GM18502 (cell line): Measurements from ENCODE around the gene VTI1A.

ENCODE experiments used
- ATAC-seq: cut with Tn5 transposase; IDR thresholded peaks from one replicate; pipeline ENCODE4 v1.9.1; 2021; ENCODE audit warnings: mild to moderate bottlenecking; ENCODE audit not compliant: unreplicated experiment, poor library complexity

VTI1A gene

GRCh38 chr10:112768121-112768520 lies 321.1 kb downstream of the VTI1A start:
- no peak for ATAC-seq

- no peak for ATAC-seq
Measured at GRCh38 chr10:112769081-112769480, 322.1 kb downstream of the VTI1A start.

GRCh38 chr10:112769611-112770370 lies 322.8 kb downstream of the VTI1A start:
- no peak for ATAC-seq

- no peak for ATAC-seq
Measured at GRCh38 chr10:112771733-112772132, 324.7 kb downstream of the VTI1A start.

- no peak for ATAC-seq
Measured at GRCh38 chr10:112773783-112774182, 326.8 kb downstream of the VTI1A start.

- ATAC-seq: no peak
Measured at GRCh38 chr10:112774210-112774609, 327.2 kb downstream of the VTI1A start.

- ATAC-seq: no peak
Measured at GRCh38 chr10:112774798-112775197, 327.8 kb downstream of the VTI1A start.

GRCh38 chr10:112775381-112775780 lies 328.4 kb downstream of the VTI1A start:
- no peak for ATAC-seq

- no peak for ATAC-seq
Measured at GRCh38 chr10:112775892-112776674, 329.1 kb downstream of the VTI1A start.

- ATAC-seq: no peak
Measured at GRCh38 chr10:112778579-112778978, 331.6 kb downstream of the VTI1A start.

GRCh38 chr10:112779025-112779770 lies 332.2 kb downstream of the VTI1A start:
- no peak for ATAC-seq

GRCh38 chr10:112782200-112782907 lies 335.3 kb downstream of the VTI1A start:
- no peak for ATAC-seq

GRCh38 chr10:112783351-112784021 lies 336.5 kb downstream of the VTI1A start:
- no peak for ATAC-seq

- no peak for ATAC-seq
Measured at GRCh38 chr10:112784022-112784461, 337.0 kb downstream of the VTI1A start.

- ATAC-seq: no peak
Measured at GRCh38 chr10:112785089-112785488, 338.1 kb downstream of the VTI1A start.

- ATAC-seq: no peak
Measured at GRCh38 chr10:112789248-112789647, 342.2 kb downstream of the VTI1A start.

- ATAC-seq: no peak
Measured at GRCh38 chr10:112790030-112790429, 343.0 kb downstream of the VTI1A start.

GRCh38 chr10:112790921-112791320 lies 343.9 kb downstream of the VTI1A start:
- no peak for ATAC-seq

- ATAC-seq: no peak
Measured at GRCh38 chr10:112791447-112791846, 344.4 kb downstream of the VTI1A start.
